Mesothelial cell of epicardium (in vitro differentiated cells): ENCODE measurements around the gene GTF2E1. TPM values are rescaled to one million over a fixed set of nuclear protein-coding genes. Genes with fewer than 3 reads are reported as not detected.

Experiments
- DNase-seq, 2 experiments: peaks; one replicate each; pipeline ENCODE4 v3.0.0; 2021; ENCODE audit warnings: low spot score in 2 of 2; ENCODE audit not compliant: unreplicated experiment in 2 of 2
- H3K27ac Mint-ChIP-seq: 2 replicates; pipeline ENCODE4 v1.8.0; 2021; ENCODE audit warnings: mixed read lengths
- H3K27me3 Mint-ChIP-seq: 2 replicates; pipeline ENCODE4 v1.8.0; 2021; ENCODE audit warnings: low read depth, mixed read lengths
- H3K36me3 Mint-ChIP-seq: 2 replicates; pipeline ENCODE4 v1.8.0; 2021; ENCODE audit warnings: mixed read lengths
- H3K4me1 Mint-ChIP-seq: 2 replicates; pipeline ENCODE4 v1.8.0; 2021; ENCODE audit warnings: mixed read lengths
- H3K4me3 Mint-ChIP-seq: 2 replicates; pipeline ENCODE4 v1.8.0; 2021; ENCODE audit warnings: mild to moderate bottlenecking, moderate library complexity, mixed read lengths
- H3K9me3 Mint-ChIP-seq: 2 replicates; pipeline ENCODE4 v1.8.0; 2021; ENCODE audit warnings: mixed read lengths
- CTCF ChIP-seq: fragments of 200-600 bp; sonication (generic); IDR thresholded peaks from one replicate; pipeline ENCODE4 v1.5.0; 2021; ENCODE audit warnings: antibody characterized with exemption; ENCODE audit not compliant: unreplicated experiment
- total RNA-seq: library from RNA; stranded (reverse); gene quantifications from 3 replicates; pipeline ENCODE4 v1.2.1, GENCODE V29; 2021

Gene GTF2E1
- total RNA-seq, 1 donor from 2014 or later: 17.9 TPM

DNA sequence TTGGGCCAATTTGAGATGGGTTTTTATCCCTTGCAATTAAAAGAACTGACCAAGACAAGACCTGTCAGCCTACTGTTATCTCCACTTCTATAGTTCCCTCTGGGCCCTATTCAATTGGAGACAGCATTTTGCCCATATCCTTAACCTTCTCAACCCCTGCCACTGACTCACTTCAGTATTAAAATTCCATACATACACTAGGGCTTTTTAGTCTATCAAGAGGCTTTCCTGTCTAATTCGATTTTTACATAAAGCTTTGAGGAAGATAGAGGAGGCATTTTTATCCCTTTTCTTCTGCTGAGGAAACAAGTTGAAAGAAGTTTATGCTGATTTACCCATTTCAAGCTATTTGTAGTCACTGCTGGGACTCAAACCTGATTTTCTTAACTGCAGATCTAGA is 51.1 kb downstream of the GTF2E1 start:
- Mint-ChIP-seq H3K4me1 (no peaks in the 10 kb centered on the region), H3K27ac (no peak overlapping the region)

GRCh38 chr3:120795017-120795648 is 52.6 kb downstream of the GTF2E1 start:
- Mint-ChIP-seq H3K27ac (no peak overlapping the region), H3K4me1 (no peaks in the 10 kb centered on the region), H3K9me3 (no peaks in the 10 kb centered on the region), H3K27me3 (no peaks in the 10 kb centered on the region), H3K36me3 (no peaks in the 10 kb centered on the region), H3K4me3 (no peak overlapping the region)
- peak; percentile 49 to 79 for DNase-seq
- peak; percentile 82 for TF ChIP-seq CTCF

More for the DNA sequence above, 51.1 kb downstream of the GTF2E1 start:
- Mint-ChIP-seq H3K27me3 (no peaks in the 10 kb centered on the region), H3K4me3 (no peak overlapping the region), H3K9me3 (no peaks in the 10 kb centered on the region), H3K36me3 (no peaks in the 10 kb centered on the region)
- no peak for TF ChIP-seq CTCF
- no peak for DNase-seq

DNA sequence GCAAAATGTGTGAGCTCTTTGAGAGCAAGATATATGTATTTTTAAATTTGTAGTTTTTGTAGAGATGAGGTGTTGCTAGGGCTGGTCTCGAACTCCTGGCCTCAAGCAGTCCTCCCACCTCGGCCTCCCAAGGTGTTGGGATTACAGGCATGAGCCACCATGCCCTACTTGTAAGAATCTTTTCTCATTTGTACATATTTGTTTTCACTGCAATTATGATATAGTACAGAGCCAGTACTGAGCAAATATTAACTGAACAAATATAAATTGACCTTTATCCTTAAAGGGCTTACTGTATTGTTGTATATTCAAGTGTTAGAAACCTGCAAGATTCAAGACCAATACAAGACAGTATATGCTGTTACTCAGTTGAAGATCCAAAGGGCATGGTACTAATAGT is 53.4 kb downstream of the GTF2E1 start:
- Mint-ChIP-seq H3K4me3 (no peak overlapping the region), H3K9me3 (no peaks in the 10 kb centered on the region), H3K27me3 (no peaks in the 10 kb centered on the region), H3K27ac (no peak overlapping the region), H3K36me3 (no peaks in the 10 kb centered on the region), H3K4me1 (no peaks in the 10 kb centered on the region)
- no peak for TF ChIP-seq CTCF
- DNase-seq: no peak

DNA sequence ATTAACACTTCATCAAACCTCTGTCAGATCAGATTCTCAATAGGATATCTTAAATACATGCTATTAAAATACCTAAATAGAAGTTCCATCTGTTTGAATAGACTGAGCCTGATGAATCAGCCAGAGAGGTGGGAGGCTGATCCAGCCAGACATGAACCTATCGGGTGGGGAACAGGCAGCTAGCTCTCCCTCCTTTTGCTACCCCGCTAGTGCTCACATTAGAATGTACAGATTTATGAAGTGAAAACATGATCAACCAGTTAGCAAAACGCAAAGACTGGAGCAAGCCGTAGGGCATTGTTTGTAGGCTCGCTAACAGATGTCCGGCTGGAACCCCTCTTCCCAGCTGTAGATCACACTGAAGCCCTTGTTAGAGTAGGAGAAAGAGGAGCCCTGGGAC is 54.4 kb downstream of the GTF2E1 start:
- Mint-ChIP-seq H3K27ac (no peak overlapping the region), H3K4me1 (no peaks in the 10 kb centered on the region)
- TF ChIP-seq CTCF: no peak

DNA sequence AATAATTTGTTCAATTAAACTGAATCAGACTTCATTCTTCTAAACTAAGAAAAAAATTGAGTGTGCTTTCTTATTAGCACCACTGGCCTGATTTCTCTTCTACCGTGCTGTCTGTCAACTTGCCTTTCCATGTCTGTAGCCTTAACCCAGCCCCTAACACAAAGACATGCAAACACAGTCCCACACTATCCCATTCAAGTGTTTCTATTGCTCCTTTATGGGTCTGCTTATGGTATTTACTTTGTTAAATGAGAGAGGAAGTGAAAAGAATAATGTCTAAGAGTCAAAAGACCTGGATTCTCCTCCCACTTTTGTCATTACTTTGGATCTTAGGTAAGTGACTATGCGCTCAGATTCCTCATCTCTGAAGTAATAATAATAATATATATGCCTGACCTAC is 55.3 kb downstream of the GTF2E1 start:
- TF ChIP-seq CTCF: no peak
- Mint-ChIP-seq H3K9me3 (no peaks in the 10 kb centered on the region), H3K36me3 (no peaks in the 10 kb centered on the region), H3K4me1 (no peaks in the 10 kb centered on the region), H3K4me3 (no peak overlapping the region), H3K27ac (no peak overlapping the region), H3K27me3 (no peaks in the 10 kb centered on the region)
- DNase-seq: no peak

More for the DNA sequence above, 54.4 kb downstream of the GTF2E1 start:
- Mint-ChIP-seq H3K27me3 (no peaks in the 10 kb centered on the region), H3K36me3 (no peaks in the 10 kb centered on the region), H3K4me3 (no peak overlapping the region), H3K9me3 (no peaks in the 10 kb centered on the region)
- DNase-seq: no peak

DNA sequence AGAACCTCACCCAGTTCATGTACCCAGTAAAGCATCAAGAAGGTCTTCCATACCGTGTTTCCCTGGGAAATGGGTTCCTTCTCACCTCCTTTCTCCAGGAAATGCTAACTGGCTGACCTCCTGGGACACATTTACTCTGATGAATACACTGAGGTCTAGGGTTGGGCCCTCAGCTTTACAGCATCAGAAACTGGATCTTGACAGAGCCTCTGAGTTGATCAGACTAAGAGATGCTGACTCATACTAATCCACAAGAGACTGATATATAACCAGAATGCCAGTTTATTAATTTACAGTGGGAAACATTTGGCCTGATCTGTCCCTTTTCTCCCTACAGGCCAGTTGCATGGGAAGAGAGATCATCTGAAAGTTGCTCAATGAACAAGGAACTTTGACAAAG is 55.8 kb downstream of the GTF2E1 start:
- H3K4me3 Mint-ChIP-seq: no peak overlapping the region
- H3K4me1 Mint-ChIP-seq: no peaks in the 10 kb centered on the region

More for the DNA sequence above, 55.8 kb downstream of the GTF2E1 start:
- H3K27ac Mint-ChIP-seq: no peak overlapping the region
- H3K36me3 Mint-ChIP-seq: no peaks in the 10 kb centered on the region
- no peak for TF ChIP-seq CTCF
- H3K9me3 Mint-ChIP-seq: no peaks in the 10 kb centered on the region
- no peak for DNase-seq
- H3K27me3 Mint-ChIP-seq: no peaks in the 10 kb centered on the region
